ENCODE measurements around the gene ATP1B1. TPM values are rescaled to one million over a fixed set of nuclear protein-coding genes. Genes with fewer than 3 reads are reported as not detected.

Gene ATP1B1
- total and polyA plus RNA-seq, 2 of the 8 experiments (the other 6 are each of a cell fraction or from before 2014, with no cell fraction given), result 16.3 to 76.5 TPM

DNA sequence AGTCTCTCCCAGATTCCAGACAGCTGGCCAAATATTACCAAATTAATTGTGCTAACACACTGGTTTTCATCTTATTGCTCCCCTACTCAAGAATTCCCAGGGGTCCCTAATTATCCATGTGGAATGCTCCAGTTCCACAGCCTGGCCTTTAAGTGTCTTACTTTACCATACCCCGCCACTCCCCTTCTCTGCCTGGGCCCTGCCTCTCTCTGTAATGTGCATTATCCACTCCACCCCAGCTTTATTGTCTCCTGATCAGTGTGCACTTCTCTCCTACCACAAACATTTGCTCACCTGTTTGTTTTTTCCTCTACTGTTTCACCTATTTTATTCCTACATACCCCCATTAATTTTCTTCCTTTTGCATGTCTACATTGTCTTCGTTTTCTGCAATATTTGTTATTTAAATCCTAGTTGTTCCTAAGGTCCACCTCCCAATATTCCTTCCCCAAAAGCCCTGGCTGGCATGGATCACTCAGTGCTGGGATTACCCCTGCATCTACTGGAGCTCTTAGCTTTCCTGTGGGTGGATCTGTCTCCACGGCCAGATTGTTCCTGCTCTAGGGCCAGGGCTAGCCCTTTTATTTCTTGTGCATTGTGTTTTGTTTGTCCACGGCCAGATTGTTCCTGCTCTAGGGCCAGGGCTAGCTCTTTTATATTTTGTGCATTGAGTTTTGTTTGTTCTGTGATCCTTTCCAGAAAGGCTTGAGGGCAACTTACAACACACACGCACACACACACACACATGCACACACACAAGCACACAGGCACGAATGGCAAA lies 33.4 kb upstream of the ATP1B1 start:
- Histone ChIP-seq H2BK120ac (replicated peaks; ENCODE audit: low read depth, low read length) (no peak overlapping the region), H4K20me1 (replicated peaks in 1 of 2; ENCODE audit: control insufficient read depth in 1 of 2, insufficient read depth in 2 of 2, low read length in 2 of 2) (no peaks in the 10 kb centered on the region), H4K8ac (ENCODE audit: extremely low read depth, insufficient read depth, low read length) (no peak overlapping the region), H3K4me3 (ENCODE audit: extremely low read depth in 1 of 4, insufficient read depth in 2 of 4, low read depth in 3 of 4, low read length in 4 of 4) (no peak overlapping the region), H3K4me2 (ENCODE audit: insufficient read depth in 1 of 2, low read depth in 2 of 2, low read length in 2 of 2) (no peak overlapping the region), H2AK5ac (ENCODE audit: low read depth, low read length) (no peak overlapping the region), H3K23ac (ENCODE audit: insufficient read length) (no peak overlapping the region), H3K9me3 (ENCODE audit: insufficient read depth in 2 of 2, low read depth in 1 of 2, low read length in 1 of 2) (no peaks in the 10 kb centered on the region), H4K91ac (replicated peaks; ENCODE audit: insufficient read length, low read length) (no peak overlapping the region), H3K9ac (replicated peaks in 1 of 4; ENCODE audit: extremely low read depth in 1 of 4, low read depth in 3 of 4, low read length in 3 of 4) (no peak overlapping the region), H2BK20ac (ENCODE audit: low read length) (no peak overlapping the region), H3K56ac (replicated peaks; ENCODE audit: insufficient read length, low read depth, low read length) (peak overlapping the region; percentile 73), H2AFZ (ENCODE audit: low read length) (no peak overlapping the region), H3K4ac (replicated peaks; ENCODE audit: insufficient read length, low read depth, low read length) (no peak overlapping the region), H3K23me2 (ENCODE audit: low read depth, low read length) (no peaks in the 10 kb centered on the region), H4K5ac (ENCODE audit: insufficient read length, low read depth, low read length) (no peak overlapping the region), H3K27ac (ENCODE audit: low read depth, low read length) (no peak overlapping the region), H3K18ac (ENCODE audit: extremely low read depth, low read length) (no peak overlapping the region), H3K27me3 (replicated peaks in 1 of 4; ENCODE audit: control insufficient read depth in 3 of 4, extremely low read depth in 1 of 4, insufficient read depth in 3 of 4, low read length in 3 of 4) (no peaks in the 10 kb centered on the region; a peak in 1 of 7 replicates), H3K4me1 (replicated peaks in 1 of 4; ENCODE audit: control insufficient read depth in 3 of 4, insufficient read depth in 4 of 4, low read length in 3 of 4) (no peaks in the 10 kb centered on the region), H3K14ac (ENCODE audit: insufficient read length) (no peak overlapping the region), H2BK5ac (ENCODE audit: low read depth, low read length) (no peak overlapping the region), H3K36me3 (ENCODE audit: control insufficient read depth in 2 of 4, insufficient read depth in 4 of 4, low read length in 3 of 4) (no peaks in the 10 kb centered on the region), H2BK15ac (ENCODE audit: low read length) (no peak overlapping the region), H3K79me1 (ENCODE audit: low read depth, low read length) (no peaks in the 10 kb centered on the region), H3K79me2 (ENCODE audit: control insufficient read depth in 1 of 2, insufficient read depth in 2 of 2, low read length in 2 of 2) (no peaks in the 10 kb centered on the region), H2BK12ac (ENCODE audit: low read depth, low read length) (no peak overlapping the region)
- DNase-seq (ENCODE audit: low read depth in 1 of 2, low spot score in 2 of 2) (no peak), FAIRE-seq (no peak)
- POLR2A ChIA-PET (ENCODE audit: partially characterized antibody), result no interaction called here
- CTCF ChIA-PET (ENCODE audit: partially characterized antibody), result interaction anchor here (0.6 to 1.7 kb wide), 2 partner anchors 435 to 748 kb away, joined by 4 to 5 read pairs; no protein-coding TSS in a partner anchor
- WGBS, 2 experiments (ENCODE audit: extremely low coverage in 1 of 2, insufficient coverage in 1 of 2, insufficient read length in 1 of 2, insufficient replicate concordance in 2 of 2, low coverage in 1 of 2, low lambda C conversion rate in 2 of 2, missing lambda C conversion rate in 1 of 2), result 80 to 100% methylated on average over 1 to 6 of the region's 6 CpGs
- TF ChIP-seq, protein P1, sequence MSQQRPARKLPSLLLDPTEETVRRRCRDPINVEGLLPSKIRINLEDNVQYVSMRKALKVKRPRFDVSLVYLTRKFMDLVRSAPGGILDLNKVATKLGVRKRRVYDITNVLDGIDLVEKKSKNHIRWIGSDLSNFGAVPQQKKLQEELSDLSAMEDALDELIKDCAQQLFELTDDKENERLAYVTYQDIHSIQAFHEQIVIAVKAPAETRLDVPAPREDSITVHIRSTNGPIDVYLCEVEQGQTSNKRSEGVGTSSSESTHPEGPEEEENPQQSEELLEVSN (IDR thresholded peaks at IDR 0.05), result no peak
- TF ChIP-seq HDAC2 (IDR thresholded peaks at IDR 0.05; ENCODE audit: borderline replicate concordance in 1 of 2, low read depth in 2 of 2, low read length in 2 of 2) (no peak), SUZ12 (IDR thresholded peaks at IDR 0.05; ENCODE audit: low read length) (no peak), RNF2 (IDR thresholded peaks at IDR 0.05; ENCODE audit: borderline replicate concordance, low read depth, low read length, missing control alignments, poor library complexity, severe bottlenecking) (no peak), RXRA (IDR thresholded peaks at IDR 0.05; ENCODE audit: insufficient read depth, low read depth, low read length) (no peak), SAP30 (IDR thresholded peaks at IDR 0.05; ENCODE audit: insufficient read depth, insufficient replicate concordance, low read length) (no peak), SIRT6 (IDR thresholded peaks at IDR 0.05; ENCODE audit: low read length) (no peak)
- TF ChIP-seq, protein P2, sequence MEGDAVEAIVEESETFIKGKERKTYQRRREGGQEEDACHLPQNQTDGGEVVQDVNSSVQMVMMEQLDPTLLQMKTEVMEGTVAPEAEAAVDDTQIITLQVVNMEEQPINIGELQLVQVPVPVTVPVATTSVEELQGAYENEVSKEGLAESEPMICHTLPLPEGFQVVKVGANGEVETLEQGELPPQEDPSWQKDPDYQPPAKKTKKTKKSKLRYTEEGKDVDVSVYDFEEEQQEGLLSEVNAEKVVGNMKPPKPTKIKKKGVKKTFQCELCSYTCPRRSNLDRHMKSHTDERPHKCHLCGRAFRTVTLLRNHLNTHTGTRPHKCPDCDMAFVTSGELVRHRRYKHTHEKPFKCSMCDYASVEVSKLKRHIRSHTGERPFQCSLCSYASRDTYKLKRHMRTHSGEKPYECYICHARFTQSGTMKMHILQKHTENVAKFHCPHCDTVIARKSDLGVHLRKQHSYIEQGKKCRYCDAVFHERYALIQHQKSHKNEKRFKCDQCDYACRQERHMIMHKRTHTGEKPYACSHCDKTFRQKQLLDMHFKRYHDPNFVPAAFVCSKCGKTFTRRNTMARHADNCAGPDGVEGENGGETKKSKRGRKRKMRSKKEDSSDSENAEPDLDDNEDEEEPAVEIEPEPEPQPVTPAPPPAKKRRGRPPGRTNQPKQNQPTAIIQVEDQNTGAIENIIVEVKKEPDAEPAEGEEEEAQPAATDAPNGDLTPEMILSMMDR (IDR thresholded peaks at IDR 0.05; ENCODE audit: control extremely low read depth in 1 of 3, insufficient read depth in 1 of 3, low read depth in 1 of 3, low read length in 3 of 3), result no peak

Data from H1 (cell line).